GM12892 (cell line): ENCODE results near the gene TEX50.

ENCODE experiments used
- POLR2A ChIP-seq: IDR thresholded peaks from 2 replicates; pipeline ENCODE4 v1.6.1; 2011; ENCODE audit warnings: low read depth, low read length, control low read depth
- POLR2AphosphoS5 ChIP-seq: IDR thresholded peaks from 2 replicates; pipeline ENCODE4 v1.6.1; 2011; ENCODE audit warnings: low read depth, low read length, control low read depth

GRCh38 chr1:173639102-173639501, 4.0 kb downstream of the TEX50 start:
- TF ChIP-seq POLR2A: no peak
- TF ChIP-seq POLR2AphosphoS5: no peak
